Keratinocyte (primary cell): ENCODE data around the gene GLCE. TPM values are rescaled to one million over a fixed set of nuclear protein-coding genes. Genes with fewer than 3 reads are reported as not detected.

Source experiments
- DNase-seq: peaks from one replicate; pipeline ENCODE4 v3.0.0-alpha.2; 2011; ENCODE audit warnings: low read depth, missing footprints, low spot score
- FAIRE-seq: peaks from 2 replicates; lab custom pipeline; 2011; peaks lifted over from hg19 to GRCh38; lab: Jason Lieb, UNC
- H2AFZ ChIP-seq: 2 replicates; pipeline ENCODE4 v1.6.0; 2012; ENCODE audit warnings: low read length, control low read depth, inconsistent platforms; ENCODE audit not compliant: control insufficient read depth
- H3K27ac ChIP-seq: 2 replicates; pipeline ENCODE4 v1.5.1; 2011; ENCODE audit warnings: low read length; ENCODE audit not compliant: control insufficient read depth, insufficient read depth
- H3K27me3 ChIP-seq: 3 replicates; pipeline ENCODE4 v1.6.0; 2011; ENCODE audit warnings: low read length; ENCODE audit not compliant: control insufficient read depth, insufficient read depth; ENCODE audit errors: extremely low read depth
- H3K36me3 ChIP-seq, 2 experiments: 2 replicates in 1 of 2; 3 replicates in 1 of 2; pipeline ENCODE4 v1.5.1; 2011; ENCODE audit warnings: low read length in 2 of 2, mild to moderate bottlenecking in 1 of 2; ENCODE audit not compliant: control insufficient read depth in 2 of 2, insufficient read depth in 2 of 2; ENCODE audit errors: extremely low read depth in 1 of 2
- H3K4me1 ChIP-seq: 3 replicates; pipeline ENCODE4 v1.5.1; 2011; ENCODE audit warnings: low read length; ENCODE audit not compliant: control insufficient read depth, insufficient read depth; ENCODE audit errors: extremely low read depth
- H3K4me2 ChIP-seq: 3 replicates; pipeline ENCODE4 v1.6.0; 2011; ENCODE audit warnings: low read depth, low read length; ENCODE audit not compliant: control insufficient read depth, insufficient read depth; ENCODE audit errors: extremely low read depth
- H3K4me3 ChIP-seq, 3 experiments: fragments of 200-600 bp in 1 of 3; sonication (generic) in 1 of 3; 2 replicates in 2 of 3; 3 replicates in 1 of 3; pipeline ENCODE4 v1.5.1; 2011 to 2016; ENCODE audit warnings: low read length in 3 of 3, mild to moderate bottlenecking in 3 of 3, control low read depth in 2 of 3, inconsistent platforms in 1 of 3, low read depth in 1 of 3, mixed read lengths in 1 of 3, mixed run types in 1 of 3, moderate library complexity in 1 of 3; ENCODE audit not compliant: control insufficient read depth in 2 of 3, insufficient read depth in 2 of 3; ENCODE audit errors: extremely low read depth in 1 of 3
- H3K79me2 ChIP-seq: 2 replicates; pipeline ENCODE4 v1.6.0; 2012; ENCODE audit warnings: low read length; ENCODE audit not compliant: control insufficient read depth, insufficient read depth
- H3K9ac ChIP-seq: 3 replicates; pipeline ENCODE4 v1.6.0; 2011; ENCODE audit warnings: low read length; ENCODE audit not compliant: control insufficient read depth, insufficient read depth; ENCODE audit errors: extremely low read depth
- H3K9me1 ChIP-seq: 3 replicates; pipeline ENCODE4 v1.6.0; 2011; ENCODE audit warnings: low read length; ENCODE audit not compliant: control insufficient read depth, insufficient read depth; ENCODE audit errors: extremely low read depth
- H3K9me3 ChIP-seq: 2 replicates; pipeline ENCODE4 v1.5.1; 2012; ENCODE audit warnings: low read depth, low read length; ENCODE audit not compliant: control insufficient read depth
- H4K20me1 ChIP-seq: 3 replicates; pipeline ENCODE4 v1.6.0; 2011; ENCODE audit warnings: low read length; ENCODE audit not compliant: control insufficient read depth, insufficient read depth; ENCODE audit errors: extremely low read depth
- EZH2 ChIP-seq: IDR thresholded peaks from one replicate; pipeline ENCODE4 v1.6.1; 2012; ENCODE audit warnings: inconsistent platforms, mild to moderate bottlenecking, low read length, moderate library complexity
- dilution Hi-C: fragments of 300-500 bp; cut with MboI; formaldehyde crosslinking; loops from one replicate; pipeline ENCODE4 v1.7.0; 2020; ENCODE audit warnings: low sequenced_read_pairs; ENCODE audit not compliant: extremely low pct_ligation_motif_present
- polyA plus RNA-seq, 5 experiments: library from polyadenylated mRNA; depleted of rRNA in 3 of 5; stranded (reverse) in 3 of 5; stranded (forward) in 1 of 5; unstranded in 1 of 5; fragments of >200 nt; gene quantifications; 1 replicate in 1 of 5; 2 replicates in 3 of 5; 3 replicates in 1 of 5; pipeline versions ENCODE4 v1.2.1 to v1.2.3, GENCODE V29; 2011 to 2012; ENCODE audit warnings: missing spikeins in 2 of 5, low read depth in 1 of 5, low replicate concordance in 1 of 5
- TF ChIP-seq, protein P1 (sequence below), 3 experiments: IDR thresholded peaks in 1 of 3; conservative IDR thresholded peaks in 1 of 3; optimal IDR thresholded peaks in 1 of 3; 2 replicates in 2 of 3; 3 replicates in 1 of 3; pipeline versions ENCODE3 to v1.5.1; 2011; ENCODE audit warnings: low read length in 3 of 3, mild to moderate bottlenecking in 3 of 3, moderate library complexity in 2 of 3, control low read depth in 1 of 3, inconsistent platforms in 1 of 3; ENCODE audit not compliant: insufficient read depth in 2 of 3; ENCODE audit errors: extremely low read depth in 1 of 3

GLCE gene
- polyA plus RNA-seq, 1 donor (not counting 4 experiments of a cell fraction or from before 2014, with no cell fraction given): 16.3 TPM

DNA sequence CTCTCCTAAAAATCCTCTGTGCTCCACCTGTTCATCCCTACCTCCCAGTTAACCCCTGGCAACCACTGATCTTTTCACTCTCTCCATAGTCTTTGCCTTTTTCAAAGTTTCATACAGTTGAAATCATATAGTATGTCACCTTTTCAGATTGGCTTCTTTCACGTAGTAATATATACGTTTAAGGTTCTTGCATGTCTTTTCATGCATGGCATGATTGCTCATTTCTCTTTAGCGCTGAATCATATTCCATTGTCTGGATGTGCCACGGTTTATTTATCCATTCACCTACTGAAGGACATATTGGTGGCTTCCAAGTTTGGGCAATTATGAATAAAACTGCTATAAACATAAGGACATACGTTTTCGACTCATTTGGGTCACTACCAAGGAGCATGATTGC lies 28.7 kb downstream of the GLCE start:
- Histone ChIP-seq H3K27ac (no peak overlapping the region), H4K20me1 (no peaks in the 10 kb centered on the region), H3K4me3 (no peak overlapping the region), H3K79me2 (no peaks in the 10 kb centered on the region), H3K4me1 (peaks cover 8% of the 10 kb centered on the region), H3K4me2 (peak overlapping the region; percentile 2), H3K27me3 (no peaks in the 10 kb centered on the region), H3K9me3 (no peaks in the 10 kb centered on the region), H3K9me1 (no peaks in the 10 kb centered on the region), H2AFZ (no peak overlapping the region), H3K36me3 (no peaks in the 10 kb centered on the region), H3K9ac (no peak overlapping the region)
- TF ChIP-seq, protein P1, sequence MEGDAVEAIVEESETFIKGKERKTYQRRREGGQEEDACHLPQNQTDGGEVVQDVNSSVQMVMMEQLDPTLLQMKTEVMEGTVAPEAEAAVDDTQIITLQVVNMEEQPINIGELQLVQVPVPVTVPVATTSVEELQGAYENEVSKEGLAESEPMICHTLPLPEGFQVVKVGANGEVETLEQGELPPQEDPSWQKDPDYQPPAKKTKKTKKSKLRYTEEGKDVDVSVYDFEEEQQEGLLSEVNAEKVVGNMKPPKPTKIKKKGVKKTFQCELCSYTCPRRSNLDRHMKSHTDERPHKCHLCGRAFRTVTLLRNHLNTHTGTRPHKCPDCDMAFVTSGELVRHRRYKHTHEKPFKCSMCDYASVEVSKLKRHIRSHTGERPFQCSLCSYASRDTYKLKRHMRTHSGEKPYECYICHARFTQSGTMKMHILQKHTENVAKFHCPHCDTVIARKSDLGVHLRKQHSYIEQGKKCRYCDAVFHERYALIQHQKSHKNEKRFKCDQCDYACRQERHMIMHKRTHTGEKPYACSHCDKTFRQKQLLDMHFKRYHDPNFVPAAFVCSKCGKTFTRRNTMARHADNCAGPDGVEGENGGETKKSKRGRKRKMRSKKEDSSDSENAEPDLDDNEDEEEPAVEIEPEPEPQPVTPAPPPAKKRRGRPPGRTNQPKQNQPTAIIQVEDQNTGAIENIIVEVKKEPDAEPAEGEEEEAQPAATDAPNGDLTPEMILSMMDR (optimal IDR thresholded peaks at IDR 0.05 in 1 of 3, IDR thresholded peaks at IDR 0.05 in 1 of 3, conservative IDR thresholded peaks at IDR 0.05 in 1 of 3; ENCODE audit: extremely low read depth in 1 of 3, insufficient read depth in 2 of 3, low read length in 3 of 3): no peak
- TF ChIP-seq EZH2: no peak
- no peak for DNase-seq
- no peak for FAIRE-seq
- dilution Hi-C loops: no loop called here

DNA sequence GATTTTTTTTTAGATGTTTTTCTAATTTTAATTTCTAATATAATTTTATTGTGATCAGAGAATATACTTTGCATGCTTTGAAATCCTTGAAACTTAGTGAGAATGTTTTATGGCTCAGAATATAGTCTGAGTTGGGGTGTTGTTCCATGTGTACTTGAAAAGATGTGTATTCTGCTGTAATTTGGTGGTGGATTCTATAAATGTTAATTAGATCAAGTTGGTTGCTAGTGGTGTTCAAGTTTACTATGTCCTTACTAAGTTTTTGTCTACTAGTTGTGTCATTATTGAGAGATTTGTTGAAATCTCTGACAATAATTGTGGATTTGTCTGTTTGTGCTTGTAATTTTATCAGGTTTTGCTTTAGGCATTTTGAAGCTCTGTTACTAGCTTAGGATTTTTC lies 29.7 kb downstream of the GLCE start:
- H3K27ac ChIP-seq: no peak overlapping the region
- FAIRE-seq (no peak), DNase-seq (no peak)
- no peaks in the 10 kb centered on the region for H3K27me3 ChIP-seq
- no peak overlapping the region for H3K4me2 ChIP-seq
- no peak overlapping the region for H3K9ac ChIP-seq
- dilution Hi-C loops: no loop called here
- no peak overlapping the region for H2AFZ ChIP-seq
- no peak overlapping the region for H3K4me3 ChIP-seq
- H3K79me2 ChIP-seq: no peaks in the 10 kb centered on the region
- no peaks in the 10 kb centered on the region for H4K20me1 ChIP-seq
- H3K4me1 ChIP-seq: peaks cover 8% of the 10 kb centered on the region
- H3K9me1 ChIP-seq: no peaks in the 10 kb centered on the region
- H3K36me3 ChIP-seq: no peaks in the 10 kb centered on the region
- H3K9me3 ChIP-seq: no peaks in the 10 kb centered on the region
- TF ChIP-seq, protein P1 (optimal IDR thresholded peaks at IDR 0.05 in 1 of 3, IDR thresholded peaks at IDR 0.05 in 1 of 3, conservative IDR thresholded peaks at IDR 0.05 in 1 of 3; ENCODE audit: extremely low read depth in 1 of 3, insufficient read depth in 2 of 3, low read length in 3 of 3): no peak
